ENCODE results near the gene BCL2L2. TPM values are rescaled to one million over a fixed set of nuclear protein-coding genes. Genes with fewer than 3 reads are reported as not detected.
A peak's percentile ranks its signal among the peaks of the same experiment; 100 is the strongest.

The BCL2L2 gene
- total RNA-seq, 2 experiments from 2014 or later, result 1.1 to 1.3 TPM

- DNase-seq (no peak), ATAC-seq (no peak)
- Mint-ChIP-seq H3K27ac (no peak overlapping the region), H3K36me3 (ENCODE audit: low read depth) (no peaks in the 10 kb centered on the region), H3K4me3 (no peak overlapping the region), H3K9me3 (no peaks in the 10 kb centered on the region), H3K27me3 (peaks cover 10% of the 10 kb centered on the region), H3K4me1 (ENCODE audit: low read depth) (peaks cover 2% of the 10 kb centered on the region)
- CTCF ChIA-PET, result interaction anchor here (1.2 to 1.9 kb wide), 2 partner anchors 19 to 32 kb away, joined by 3 to 6 read pairs; no protein-coding TSS in a partner anchor
- TF ChIP-seq CTCF (IDR thresholded peaks at IDR 0.05), result no peak
- intact Hi-C loops (cut with micrococcal nuclease), result no loop called here
- POLR2A ChIA-PET, result no interaction called here
Observed at GRCh38 chr14:23347406-23348296, 41.0 kb downstream of the BCL2L2 start.

GRCh38 chr14:23348297-23348655, 41.6 kb downstream of the BCL2L2 start:
- no peak for TF ChIP-seq CTCF (IDR thresholded peaks at IDR 0.05)
- H3K36me3 Mint-ChIP-seq (ENCODE audit: low read depth), result no peaks in the 10 kb centered on the region
- ATAC-seq (no peak), DNase-seq (no peak)
- no peaks in the 10 kb centered on the region for H3K9me3 Mint-ChIP-seq
- intact Hi-C loops (cut with micrococcal nuclease), result no loop called here
- CTCF ChIA-PET, result interaction anchor here (1.2 kb wide), 1 partner anchor 20 kb away, joined by 3 read pairs; no protein-coding TSS in a partner anchor
- POLR2A ChIA-PET, result no interaction called here
- H3K4me3 Mint-ChIP-seq, result no peak overlapping the region
- peaks cover 16% of the 10 kb centered on the region for H3K27me3 Mint-ChIP-seq
- H3K27ac Mint-ChIP-seq, result no peak overlapping the region
- peaks cover 4% of the 10 kb centered on the region for H3K4me1 Mint-ChIP-seq (ENCODE audit: low read depth)

- H3K27me3 Mint-ChIP-seq, result peaks cover 26% of the 10 kb centered on the region
- POLR2A ChIA-PET, result interaction anchor here (1.1 kb wide), 1 partner anchor 11 kb away, joined by 3 read pairs; no protein-coding TSS in a partner anchor
- no peak overlapping the region for H3K4me3 Mint-ChIP-seq
- H3K4me1 Mint-ChIP-seq (ENCODE audit: low read depth), result peaks cover 4% of the 10 kb centered on the region
- H3K27ac Mint-ChIP-seq, result no peak overlapping the region
- intact Hi-C loops (cut with micrococcal nuclease), result no loop called here
- ATAC-seq, result no peak
- DNase-seq, result no peak
- H3K36me3 Mint-ChIP-seq (ENCODE audit: low read depth), result no peaks in the 10 kb centered on the region
- CTCF ChIA-PET, result no interaction called here
- no peak for TF ChIP-seq CTCF (IDR thresholded peaks at IDR 0.05)
- no peaks in the 10 kb centered on the region for H3K9me3 Mint-ChIP-seq
Observed at GRCh38 chr14:23349156-23349845, 42.7 kb downstream of the BCL2L2 start.

GRCh38 chr14:23351681-23352505, 45.3 kb downstream of the BCL2L2 start:
- no peak for TF ChIP-seq CTCF (IDR thresholded peaks at IDR 0.05)
- H3K36me3 Mint-ChIP-seq (ENCODE audit: low read depth), result no peaks in the 10 kb centered on the region
- H3K27me3 Mint-ChIP-seq, result peaks cover 35% of the 10 kb centered on the region
- H3K4me3 Mint-ChIP-seq, result peak overlapping the region; percentile 54
- intact Hi-C loops (cut with micrococcal nuclease), result no loop called here
- ChIA-PET POLR2A (interaction anchor here (2.0 kb wide), 1 partner anchor 30 kb away, joined by 6 read pairs; the partner anchor contains the start of gene PABPN1), CTCF (interaction anchor here (1.1 to 2.8 kb wide), 3 partner anchors 13 to 28 kb away, joined by 3 to 19 read pairs (median 7); no protein-coding TSS in a partner anchor)
- DNase-seq (peak; percentile 6), ATAC-seq (peak; percentile 45)
- H3K9me3 Mint-ChIP-seq, result no peaks in the 10 kb centered on the region
- H3K4me1 Mint-ChIP-seq (ENCODE audit: low read depth), result peaks cover 4% of the 10 kb centered on the region
- H3K27ac Mint-ChIP-seq, result no peak overlapping the region

Measured in activated CD8-positive, alpha-beta T cell treated with anti-CD3 and anti-CD28 coated beads for 36 hours (primary cell).